ENCODE measurements around the gene CAMK4.
A peak's percentile ranks its signal among the peaks of the same experiment; 100 is the strongest.

Gene CAMK4

GRCh38 chr5:111389390-111390082, 165.4 kb downstream of the CAMK4 start:
- no peak for DNase-seq (ENCODE audit: low read depth)
- TF ChIP-seq CTCF (IDR thresholded peaks at IDR 0.05; ENCODE audit: control insufficient read depth, extremely low read depth, insufficient read depth), result no peak
- H3K4me3 ChIP-seq (ENCODE audit: low read depth, low read length), result no peak overlapping the region

GRCh38 chr5:111392181-111392580, 168.0 kb downstream of the CAMK4 start:
- TF ChIP-seq CTCF (IDR thresholded peaks at IDR 0.05; ENCODE audit: control insufficient read depth, extremely low read depth, insufficient read depth), result no peak
- DNase-seq (ENCODE audit: low read depth), result no peak
- no peak overlapping the region for H3K4me3 ChIP-seq (ENCODE audit: low read depth, low read length)

GRCh38 chr5:111394586-111394985, 170.4 kb downstream of the CAMK4 start:
- no peak for TF ChIP-seq CTCF (IDR thresholded peaks at IDR 0.05; ENCODE audit: control insufficient read depth, extremely low read depth, insufficient read depth)
- H3K4me3 ChIP-seq (ENCODE audit: low read depth, low read length), result no peak overlapping the region
- DNase-seq (ENCODE audit: low read depth), result no peak

GRCh38 chr5:111398013-111398412, 173.8 kb downstream of the CAMK4 start:
- DNase-seq (ENCODE audit: low read depth), result no peak
- no peak for TF ChIP-seq CTCF (IDR thresholded peaks at IDR 0.05; ENCODE audit: control insufficient read depth, extremely low read depth, insufficient read depth)
- no peak overlapping the region for H3K4me3 ChIP-seq (ENCODE audit: low read depth, low read length)

GRCh38 chr5:111399113-111399512, 174.9 kb downstream of the CAMK4 start:
- TF ChIP-seq CTCF (IDR thresholded peaks at IDR 0.05; ENCODE audit: control insufficient read depth, extremely low read depth, insufficient read depth), result no peak
- DNase-seq (ENCODE audit: low read depth), result no peak
- no peak overlapping the region for H3K4me3 ChIP-seq (ENCODE audit: low read depth, low read length)

- TF ChIP-seq CTCF (IDR thresholded peaks at IDR 0.05; ENCODE audit: control insufficient read depth, extremely low read depth, insufficient read depth), result peak; percentile 19; the same call in 1 of the 2 replicates
- no peak overlapping the region for H3K4me3 ChIP-seq (ENCODE audit: low read depth, low read length)
- no peak for DNase-seq (ENCODE audit: low read depth)
Observed at GRCh38 chr5:111401906-111402305, 177.7 kb downstream of the CAMK4 start.

GRCh38 chr5:111404270-111404769, 180.1 kb downstream of the CAMK4 start:
- H3K4me3 ChIP-seq (ENCODE audit: low read depth, low read length), result no peak overlapping the region
- no peak for TF ChIP-seq CTCF (IDR thresholded peaks at IDR 0.05; ENCODE audit: control insufficient read depth, extremely low read depth, insufficient read depth)
- no peak for DNase-seq (ENCODE audit: low read depth)

Measured in LNCaP clone FGC (cell line).